GM13976 (cell line): ENCODE data around the gene NADK2.

Experiments used
- DNase-seq: peaks from one replicate; pipeline ENCODE4 v3.0.0; 2012; ENCODE audit warnings: low spot score
- in situ Hi-C: fragments of 300-500 bp; cut with MboI; formaldehyde crosslinking; loops from one replicate; pipeline ENCODE4 v1.12.0; 2022; ENCODE audit warnings: low sequenced_read_pairs, mixed read lengths, inconsistent platforms; ENCODE audit not compliant: unreplicated experiment
- TF ChIP-seq, protein P1 (sequence below): IDR thresholded peaks from 2 replicates; pipeline ENCODE4 v1.5.1; 2012; ENCODE audit warnings: borderline replicate concordance, mild to moderate bottlenecking; ENCODE audit not compliant: insufficient read depth; ENCODE audit errors: extremely low read depth, missing control alignments, control extremely low read depth

The NADK2 gene

DNA sequence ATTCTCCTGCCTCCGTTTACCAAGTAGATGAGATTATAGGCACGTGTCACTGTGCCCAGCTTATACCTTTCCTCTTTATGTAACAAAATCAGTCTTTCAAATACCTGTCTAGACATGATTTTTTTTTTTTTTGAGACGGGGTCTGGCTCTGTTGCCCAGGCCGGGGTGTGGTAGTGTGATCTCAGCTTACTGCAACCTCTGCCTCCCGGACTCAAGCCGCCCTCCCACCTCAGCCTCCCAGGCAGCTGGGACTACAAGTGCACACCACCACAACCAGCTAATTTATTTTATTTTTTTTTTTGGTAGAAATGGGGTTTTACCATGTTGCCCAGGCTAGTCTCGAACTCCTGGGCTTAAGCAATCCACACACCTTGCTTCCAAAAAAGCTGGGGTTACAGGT, 13.2 kb downstream of the NADK2 start:
- in situ Hi-C loops: no loop called here
- no peak for DNase-seq

DNA sequence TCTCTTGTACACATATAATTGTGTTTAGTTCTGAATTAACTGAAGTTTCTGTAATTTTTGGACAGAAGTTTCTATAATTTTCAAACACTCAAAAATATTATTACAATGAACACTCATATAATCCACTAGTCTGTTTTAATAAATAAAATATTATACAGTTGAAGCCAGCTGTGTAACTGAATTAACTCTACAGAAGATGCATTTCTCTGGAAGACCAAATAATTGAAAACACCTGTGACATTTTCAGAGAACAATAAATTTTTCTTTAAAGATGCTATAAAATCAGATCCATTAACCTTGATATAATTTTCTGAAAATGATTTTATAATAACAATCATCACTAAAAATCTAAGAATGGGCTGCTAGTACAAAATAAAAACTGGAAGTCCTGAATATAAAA, 14.7 kb downstream of the NADK2 start:
- TF ChIP-seq, protein P1, sequence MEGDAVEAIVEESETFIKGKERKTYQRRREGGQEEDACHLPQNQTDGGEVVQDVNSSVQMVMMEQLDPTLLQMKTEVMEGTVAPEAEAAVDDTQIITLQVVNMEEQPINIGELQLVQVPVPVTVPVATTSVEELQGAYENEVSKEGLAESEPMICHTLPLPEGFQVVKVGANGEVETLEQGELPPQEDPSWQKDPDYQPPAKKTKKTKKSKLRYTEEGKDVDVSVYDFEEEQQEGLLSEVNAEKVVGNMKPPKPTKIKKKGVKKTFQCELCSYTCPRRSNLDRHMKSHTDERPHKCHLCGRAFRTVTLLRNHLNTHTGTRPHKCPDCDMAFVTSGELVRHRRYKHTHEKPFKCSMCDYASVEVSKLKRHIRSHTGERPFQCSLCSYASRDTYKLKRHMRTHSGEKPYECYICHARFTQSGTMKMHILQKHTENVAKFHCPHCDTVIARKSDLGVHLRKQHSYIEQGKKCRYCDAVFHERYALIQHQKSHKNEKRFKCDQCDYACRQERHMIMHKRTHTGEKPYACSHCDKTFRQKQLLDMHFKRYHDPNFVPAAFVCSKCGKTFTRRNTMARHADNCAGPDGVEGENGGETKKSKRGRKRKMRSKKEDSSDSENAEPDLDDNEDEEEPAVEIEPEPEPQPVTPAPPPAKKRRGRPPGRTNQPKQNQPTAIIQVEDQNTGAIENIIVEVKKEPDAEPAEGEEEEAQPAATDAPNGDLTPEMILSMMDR: no peak
- DNase-seq: no peak
- in situ Hi-C loops: no loop called here

More for the DNA sequence above, 13.2 kb downstream of the NADK2 start:
- TF ChIP-seq, protein P1: no peak

DNA sequence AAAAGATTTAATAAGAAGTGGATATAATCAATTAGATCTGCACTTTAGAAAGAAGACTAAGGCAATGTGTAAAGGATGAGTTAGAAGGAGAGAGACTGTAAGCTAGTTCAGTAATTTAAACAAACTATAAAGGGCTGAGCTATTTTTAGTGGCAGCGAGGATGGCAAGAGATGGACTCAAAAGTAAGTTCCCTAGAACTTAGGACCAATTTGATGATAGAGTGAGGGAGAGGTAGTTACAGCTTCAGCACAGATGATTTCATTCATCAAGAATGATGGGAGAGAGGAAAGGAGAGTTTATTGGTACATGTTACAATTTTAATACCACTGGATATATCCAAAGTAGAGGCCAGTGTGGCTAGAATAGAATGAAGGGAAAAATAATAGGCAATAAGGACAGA, 19.1 kb downstream of the NADK2 start:
- TF ChIP-seq, protein P1: no peak
- no peak for DNase-seq
- in situ Hi-C loops: no loop called here

DNA sequence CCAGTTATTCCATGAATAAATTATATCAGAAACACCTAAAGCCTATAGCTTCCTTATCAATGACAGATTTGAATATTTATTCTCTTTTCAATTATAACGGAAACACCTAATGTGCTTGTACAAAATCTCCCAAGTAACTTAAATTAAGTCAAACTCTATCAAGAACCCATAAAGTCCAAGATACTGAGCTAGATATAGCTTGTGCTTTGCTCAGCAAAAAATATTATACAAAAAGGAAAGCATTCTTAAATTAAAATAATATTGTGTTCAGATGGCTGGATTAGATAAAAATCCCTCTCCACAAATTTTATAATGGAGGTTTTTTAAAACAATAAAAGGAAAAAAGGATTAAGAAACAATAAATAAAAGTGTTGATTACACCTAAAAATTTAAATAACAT, 23.7 kb downstream of the NADK2 start:
- no peak for DNase-seq
- TF ChIP-seq, protein P1: no peak
- in situ Hi-C loops: no loop called here

DNA sequence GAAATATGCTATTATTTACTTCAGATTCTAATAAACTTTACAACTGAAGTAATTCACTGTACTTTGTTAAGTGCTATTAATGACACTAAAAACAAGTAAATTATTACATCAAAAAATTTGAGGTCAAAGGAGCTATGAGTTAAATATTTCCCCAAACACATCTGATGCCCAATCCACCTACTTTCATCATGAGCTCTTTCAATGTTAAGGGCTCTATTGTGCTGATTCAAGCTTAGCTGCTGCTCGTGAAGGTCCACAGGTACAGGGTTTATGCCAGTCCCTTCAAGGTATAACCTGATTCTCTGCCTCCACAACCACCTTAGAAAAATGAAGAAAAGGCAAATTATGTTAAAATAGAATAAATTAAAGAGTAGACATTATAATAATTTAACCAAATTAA, 24.2 kb downstream of the NADK2 start:
- no peak for DNase-seq
- TF ChIP-seq, protein P1: no peak
- in situ Hi-C loops: no loop called here

DNA sequence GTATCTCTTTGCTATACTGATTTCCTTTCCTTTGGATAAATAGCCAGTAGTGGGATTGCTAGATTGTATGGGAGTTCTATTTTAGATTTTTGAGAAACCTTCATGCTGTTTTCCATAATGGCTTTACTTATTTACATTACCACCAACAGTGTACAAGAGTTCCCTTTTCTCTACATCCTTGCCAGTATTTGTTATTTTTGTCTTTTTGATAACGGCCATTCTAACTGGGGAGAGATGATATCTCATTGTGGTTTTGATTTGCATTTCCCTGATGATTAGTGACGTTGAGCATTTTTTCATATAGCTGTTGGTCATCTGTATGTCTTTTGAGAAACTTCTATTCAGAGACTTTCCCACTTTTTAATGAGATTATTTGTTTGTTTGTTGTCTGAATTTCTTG, 25.8 kb downstream of the NADK2 start:
- in situ Hi-C loops: no loop called here
- DNase-seq: no peak
- TF ChIP-seq, protein P1: no peak

DNA sequence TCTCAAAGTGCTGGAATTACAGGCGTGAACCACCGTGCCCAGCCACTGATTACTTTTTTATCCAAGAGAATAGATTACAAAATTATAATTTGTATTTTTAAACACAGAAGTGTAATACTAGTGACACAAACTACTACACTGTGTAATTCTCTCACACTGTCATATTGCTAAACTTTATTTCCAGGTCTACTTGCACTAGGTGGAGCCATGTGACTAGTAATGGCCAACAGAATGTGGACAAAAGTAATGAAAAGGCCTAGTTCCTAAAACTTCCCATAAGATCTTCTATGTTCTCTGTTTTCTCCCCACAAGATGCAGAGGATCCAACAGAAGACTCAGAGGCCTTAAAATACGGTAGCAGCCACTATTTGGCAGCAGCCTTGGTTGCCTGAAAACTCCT, 27.3 kb downstream of the NADK2 start:
- DNase-seq: no peak
- TF ChIP-seq, protein P1: no peak
- in situ Hi-C loops: no loop called here
